Mesodermal cell (in vitro differentiated cells): ENCODE measurements around the gene MYO3B.
"Not testable (repeated sequence)": the region's sequence is repeated elsewhere in the genome, so short reads cannot be mapped to it uniquely, and the experiment has no call there.

ENCODE experiments used
- H3K27ac ChIP-seq: 2 replicates; pipeline ENCODE4 v1.7.0; 2013; ENCODE audit warnings: mild to moderate bottlenecking, low read depth, low read length, moderate library complexity; ENCODE audit not compliant: severe bottlenecking
- H3K36me3 ChIP-seq: 2 replicates; pipeline ENCODE4 v1.7.1; 2013; ENCODE audit warnings: mild to moderate bottlenecking, low read length, moderate library complexity; ENCODE audit not compliant: control insufficient read depth, insufficient read depth
- H3K4me1 ChIP-seq: one replicate; pipeline ENCODE4 v1.7.1; 2013; ENCODE audit warnings: mild to moderate bottlenecking, low read length; ENCODE audit not compliant: insufficient read depth, control insufficient read depth, poor library complexity, severe bottlenecking
- H3K4me3 ChIP-seq: 2 replicates; pipeline ENCODE4 v1.7.0; 2013; ENCODE audit warnings: low read length, control low read depth, mild to moderate bottlenecking; ENCODE audit not compliant: insufficient read depth, poor library complexity, severe bottlenecking; ENCODE audit errors: extremely low read depth
- H3K9me3 ChIP-seq: 2 replicates; pipeline ENCODE4 v1.7.1; 2013; ENCODE audit warnings: mild to moderate bottlenecking, low read length, moderate library complexity; ENCODE audit not compliant: control insufficient read depth
- WGBS, 2 experiments: methylation state at CpG; one replicate each; pipeline ENCODE4 v1.1.5; 2013; ENCODE audit warnings: missing lambda C conversion rate in 2 of 2; ENCODE audit not compliant: insufficient coverage in 2 of 2; 5-methylcytosine and 5-hydroxymethylcytosine counted together

Gene MYO3B

DNA sequence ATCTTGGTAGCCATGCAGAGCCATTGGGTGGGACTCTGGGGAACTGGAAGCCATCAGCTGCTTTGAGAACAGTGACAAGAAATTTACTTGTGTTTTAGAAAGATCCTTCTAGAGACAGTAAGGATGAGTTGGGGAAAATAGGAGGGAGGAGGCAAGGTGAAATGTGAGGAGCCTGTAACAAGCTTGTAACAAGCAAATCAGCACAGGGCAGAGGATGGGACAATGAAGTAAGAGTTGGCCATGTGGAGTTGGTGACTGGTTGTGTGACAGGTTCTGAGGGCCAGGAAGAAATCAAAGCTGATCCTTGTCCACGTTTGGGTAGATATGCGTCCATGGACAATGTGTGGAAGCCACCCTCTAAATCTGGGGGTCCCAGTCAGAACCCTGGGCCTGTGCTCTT, 84.4 kb downstream of the MYO3B start:
- H3K36me3 ChIP-seq: no peaks in the 10 kb centered on the region
- peaks cover 14% of the 10 kb centered on the region for H3K9me3 ChIP-seq
- no peaks in the 10 kb centered on the region for H3K4me1 ChIP-seq
- WGBS, 2 experiments: 100% methylated on average over 1 of the region's 2 CpGs; no CpG with 5 or more reads in 1 of the 2 experiments
- no peak overlapping the region for H3K4me3 ChIP-seq
- no peak overlapping the region for H3K27ac ChIP-seq

DNA sequence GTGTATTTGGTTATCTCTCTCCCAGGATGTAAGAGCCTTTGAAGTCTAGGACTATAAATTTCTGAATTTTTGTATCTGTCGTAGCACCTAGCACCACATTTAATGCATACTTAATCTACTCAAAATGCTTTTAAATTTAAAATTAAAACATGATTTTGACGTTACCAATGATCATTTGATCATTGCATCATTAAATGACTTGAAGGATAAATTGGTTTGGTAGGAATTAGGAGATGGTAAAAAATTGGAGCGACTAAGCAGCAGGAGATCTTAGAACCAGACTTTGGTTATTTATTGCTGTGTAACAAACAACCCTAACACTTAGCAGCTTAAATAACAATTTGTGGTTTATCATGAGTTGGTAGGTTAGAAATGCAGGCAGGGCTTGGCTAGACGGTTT, 84.9 kb downstream of the MYO3B start:
- Histone ChIP-seq H3K4me3 (no peak overlapping the region), H3K36me3 (no peaks in the 10 kb centered on the region), H3K9me3 (peaks cover 14% of the 10 kb centered on the region), H3K27ac (peak overlapping the region; percentile 34), H3K4me1 (no peaks in the 10 kb centered on the region)
- 71 to 100% methylated on average over 1 of the region's 4 CpGs for WGBS, 2 experiments

DNA sequence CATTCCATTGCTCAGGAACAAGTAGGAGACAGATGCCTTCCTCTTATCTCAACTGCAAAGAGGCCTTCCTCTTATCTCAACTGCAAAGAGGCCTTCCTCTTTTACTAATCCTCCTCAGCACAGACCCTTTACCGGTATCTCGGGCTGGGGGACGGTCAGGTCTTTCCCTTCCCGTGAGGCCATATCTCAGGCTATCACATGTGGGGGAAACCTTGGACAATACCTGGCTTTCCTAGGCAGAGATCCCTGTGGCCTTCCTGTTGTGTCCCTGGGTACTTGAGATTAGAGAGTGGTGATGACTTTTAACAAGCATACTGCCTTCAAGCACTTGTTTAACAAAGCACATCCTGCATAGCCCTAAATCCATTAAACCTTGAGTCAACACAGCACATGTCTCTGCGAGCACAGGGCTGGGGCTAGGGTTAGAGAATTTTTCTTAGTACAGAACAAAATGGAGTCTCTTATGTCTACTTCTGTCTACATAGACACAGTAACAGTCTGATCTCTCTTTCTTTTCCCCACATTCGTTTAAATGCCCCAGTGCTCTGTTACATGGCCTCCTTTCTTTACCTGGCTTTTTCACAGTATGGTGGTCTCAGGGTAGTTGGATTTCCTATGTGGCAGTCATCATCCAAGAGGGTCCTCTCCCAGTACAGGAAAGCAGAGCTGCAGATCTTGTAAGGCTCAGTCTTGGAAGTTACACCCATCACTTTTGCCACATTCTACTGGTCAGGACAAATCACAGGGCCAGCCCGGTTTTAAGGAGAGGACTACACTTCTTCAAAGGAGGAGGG, 86.0 kb downstream of the MYO3B start:
- H3K27ac ChIP-seq: peak overlapping the region; percentile 67
- H3K4me1 ChIP-seq: not testable (repeated sequence)

DNA sequence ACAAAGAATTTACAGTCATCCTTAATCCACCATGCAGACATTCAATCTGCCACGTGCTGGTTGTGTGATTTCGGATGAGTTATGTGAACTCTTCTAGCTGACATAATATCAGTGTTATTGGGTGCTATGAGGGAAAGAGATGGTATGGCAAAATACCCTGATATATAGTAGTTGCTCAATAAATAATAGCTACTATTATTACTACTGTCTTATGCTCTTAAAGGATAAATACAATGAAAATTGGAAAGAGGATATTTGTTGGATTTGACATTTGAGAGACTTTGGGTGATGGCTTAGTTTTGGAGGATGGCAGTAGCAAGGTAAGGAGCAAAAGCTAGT, 86.5 kb downstream of the MYO3B start:
- Histone ChIP-seq H3K9me3 (peaks cover 14% of the 10 kb centered on the region), H3K36me3 (no peaks in the 10 kb centered on the region), H3K27ac (peak overlapping the region; percentile 67), H3K4me1 (no peaks in the 10 kb centered on the region), H3K4me3 (no peak overlapping the region)
- no CpG with 5 or more reads among the region's 2 CpGs for WGBS, 2 experiments

More for the DNA sequence above, 86.0 kb downstream of the MYO3B start:
- H3K36me3 ChIP-seq, H3K4me3 ChIP-seq: not testable (repeated sequence)
- peaks cover 14% of the 10 kb centered on the region for H3K9me3 ChIP-seq
- WGBS, 2 experiments: 67 to 100% methylated on average over 1 to 3 of the region's 7 CpGs

DNA sequence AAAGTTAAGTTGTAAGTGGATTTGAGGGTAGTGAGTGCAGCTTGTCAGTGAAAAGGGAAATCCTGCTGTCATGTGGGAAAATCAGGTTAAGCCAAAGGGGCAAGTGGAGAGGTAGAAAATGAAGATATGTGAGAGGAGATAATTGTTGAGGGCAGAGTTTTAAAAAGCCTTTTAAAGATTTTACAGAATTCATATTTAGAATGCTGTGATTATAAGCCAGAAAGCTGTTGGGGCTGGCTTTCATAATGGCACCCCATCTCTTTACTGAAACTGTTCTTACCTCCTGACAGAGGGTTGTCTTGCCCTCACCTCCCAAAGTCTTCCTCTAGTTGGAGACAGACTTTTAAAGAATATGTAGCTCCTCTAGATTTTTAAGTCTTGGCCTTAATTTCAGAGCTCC, 86.9 kb downstream of the MYO3B start:
- no peak overlapping the region for H3K4me3 ChIP-seq

DNA sequence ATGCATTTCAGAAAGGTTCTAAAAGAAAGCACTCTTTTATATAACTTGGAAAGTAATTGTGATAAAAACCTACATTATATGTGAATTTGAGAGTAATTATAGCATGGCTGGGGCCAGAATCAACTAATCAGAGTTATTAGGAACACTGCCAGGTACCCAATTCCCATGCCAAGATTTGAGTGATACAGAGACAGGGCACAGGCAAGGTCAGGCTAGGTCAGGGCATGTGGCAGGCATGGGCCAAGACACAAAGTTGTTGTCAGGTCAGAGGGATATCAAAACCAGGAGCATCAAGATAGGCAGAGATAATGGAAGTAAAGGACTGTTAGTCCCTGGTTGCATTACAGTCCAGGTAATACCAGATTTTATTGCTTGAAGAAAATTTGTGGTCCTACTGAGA, 87.4 kb downstream of the MYO3B start:
- Histone ChIP-seq H3K9me3 (peaks cover 14% of the 10 kb centered on the region), H3K27ac (no peak overlapping the region), H3K36me3 (no peaks in the 10 kb centered on the region), H3K4me3 (no peak overlapping the region), H3K4me1 (no peaks in the 10 kb centered on the region)

More for the DNA sequence above, 86.9 kb downstream of the MYO3B start:
- Histone ChIP-seq H3K27ac (no peak overlapping the region), H3K36me3 (no peaks in the 10 kb centered on the region), H3K9me3 (peaks cover 14% of the 10 kb centered on the region), H3K4me1 (no peaks in the 10 kb centered on the region)

DNA sequence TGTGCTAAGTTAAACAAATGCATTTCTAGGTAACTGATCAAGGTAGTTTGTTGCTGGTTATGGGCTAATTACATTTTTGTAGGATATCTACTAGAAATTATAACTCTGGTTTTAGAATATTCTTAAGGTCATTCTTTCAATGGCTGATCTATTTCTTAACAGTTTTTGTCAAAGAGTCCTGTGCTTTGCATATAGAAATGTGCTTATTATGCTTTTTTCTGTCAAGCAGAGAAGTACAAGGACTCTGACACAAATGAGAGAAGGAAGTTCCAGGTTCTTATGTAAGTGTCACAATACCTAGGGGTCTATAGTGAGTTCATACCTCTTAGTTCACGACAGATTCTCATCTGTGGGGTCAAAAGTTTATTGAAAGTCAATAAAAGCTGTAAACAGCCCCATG, 88.4 kb downstream of the MYO3B start:
- Histone ChIP-seq H3K4me3 (no peak overlapping the region), H3K9me3 (peaks cover 14% of the 10 kb centered on the region), H3K4me1 (no peaks in the 10 kb centered on the region), H3K27ac (no peak overlapping the region), H3K36me3 (no peaks in the 10 kb centered on the region)
- WGBS, 2 experiments: 100% methylated on average over 1 of the region's 1 CpG; no CpG with 5 or more reads in 1 of the 2 experiments

DNA sequence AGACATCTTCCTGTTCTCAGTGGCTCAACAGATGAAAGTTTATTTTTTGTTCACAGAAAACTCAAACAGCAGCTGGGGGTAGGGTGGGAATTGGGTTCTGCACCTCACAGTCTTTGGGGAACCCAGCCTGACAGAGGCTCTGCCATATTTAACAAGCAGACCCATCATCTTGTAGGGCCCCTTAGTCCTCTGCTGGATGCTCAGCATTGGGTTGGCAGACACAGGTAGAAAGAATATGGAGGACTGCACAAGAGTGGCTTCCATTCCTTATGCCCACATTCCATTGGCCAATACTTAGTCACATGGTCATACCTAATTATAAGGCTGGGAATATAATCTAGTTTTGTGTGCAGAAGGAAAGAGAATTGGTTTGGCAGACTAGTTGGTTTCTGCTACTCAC, 89.1 kb downstream of the MYO3B start:
- Histone ChIP-seq H3K36me3 (no peaks in the 10 kb centered on the region), H3K4me1 (no peaks in the 10 kb centered on the region), H3K4me3 (no peak overlapping the region), H3K9me3 (peaks cover 14% of the 10 kb centered on the region), H3K27ac (no peak overlapping the region)

DNA sequence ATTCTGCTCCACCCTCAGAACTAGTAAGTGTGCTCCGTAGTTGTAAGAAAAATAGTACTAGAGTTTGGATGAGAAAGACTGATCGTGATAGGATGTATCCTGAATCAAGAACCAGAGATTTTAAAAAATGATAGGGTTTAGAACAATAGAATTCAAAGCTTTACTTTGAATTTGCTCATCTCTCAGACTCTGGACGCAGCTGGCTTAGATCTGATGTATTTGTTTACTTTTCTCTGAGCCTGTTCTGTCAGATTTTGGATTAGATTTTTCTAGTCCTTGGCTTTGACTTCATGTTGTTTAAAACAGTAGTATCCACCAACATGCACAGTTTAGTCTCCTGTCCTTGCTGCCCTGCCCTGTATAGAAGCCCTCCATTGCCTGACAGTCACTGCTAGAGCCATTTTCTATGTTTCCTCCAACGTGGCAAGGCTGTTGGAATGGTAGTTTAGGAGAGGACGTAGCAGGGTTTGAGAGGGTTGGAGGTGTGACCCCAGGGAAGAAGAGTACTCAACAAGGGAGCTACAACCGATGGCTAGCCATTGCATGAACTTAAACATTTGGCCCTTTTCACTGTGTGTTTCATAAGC, 92.4 kb downstream of the MYO3B start:
- H3K9me3 ChIP-seq: no peaks in the 10 kb centered on the region
- no peaks in the 10 kb centered on the region for H3K4me1 ChIP-seq
- H3K27ac ChIP-seq: no peak overlapping the region
- WGBS, 2 experiments: 69 to 96% methylated on average over 2 to 3 of the region's 6 CpGs
- no peak overlapping the region for H3K4me3 ChIP-seq
- H3K36me3 ChIP-seq: no peaks in the 10 kb centered on the region

DNA sequence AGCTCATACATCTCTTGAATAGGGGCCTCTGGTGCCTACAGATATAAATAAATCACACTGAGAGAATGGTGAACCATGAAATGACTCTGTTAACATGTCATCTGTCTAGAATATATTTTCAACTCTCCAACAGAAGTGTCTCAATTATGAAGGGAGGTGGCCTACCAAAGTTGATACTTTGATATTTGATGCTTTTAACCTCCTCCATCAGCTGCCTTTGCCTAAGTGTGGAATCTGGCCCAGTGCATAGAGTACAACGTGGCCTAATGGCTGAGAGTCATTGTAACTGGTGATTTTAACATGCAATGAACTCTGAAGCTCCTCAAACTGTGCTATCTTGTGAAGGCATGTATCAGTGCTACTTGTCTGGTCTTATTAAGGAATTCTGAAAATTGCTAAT, 93.4 kb downstream of the MYO3B start:
- no peaks in the 10 kb centered on the region for H3K9me3 ChIP-seq
- no peaks in the 10 kb centered on the region for H3K4me1 ChIP-seq
- WGBS, 2 experiments: 100% methylated on average over 1 of the region's 1 CpG; no CpG with 5 or more reads in 1 of the 2 experiments
- H3K27ac ChIP-seq: no peak overlapping the region
- H3K4me3 ChIP-seq: no peak overlapping the region
- no peaks in the 10 kb centered on the region for H3K36me3 ChIP-seq

DNA sequence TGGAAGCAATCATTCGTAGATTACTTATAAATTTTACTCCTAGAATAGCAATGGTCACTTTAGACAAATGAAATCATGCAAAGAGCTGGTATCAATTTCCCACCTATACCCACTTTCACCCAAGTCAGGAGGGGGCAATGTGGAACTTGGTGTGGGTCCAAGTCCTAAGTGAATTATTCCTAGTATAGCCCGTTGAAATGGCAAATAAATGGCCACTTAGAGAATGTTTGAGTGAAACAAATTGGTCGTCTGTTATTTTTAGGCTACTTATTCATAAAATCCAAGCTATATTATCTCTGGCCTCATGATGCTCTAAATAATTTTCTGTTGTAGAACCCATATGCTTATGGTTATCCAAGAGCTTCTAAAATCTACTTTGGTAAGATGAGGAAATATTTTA, 98.1 kb downstream of the MYO3B start:
- Histone ChIP-seq H3K9me3 (no peaks in the 10 kb centered on the region), H3K27ac (no peak overlapping the region), H3K36me3 (no peaks in the 10 kb centered on the region), H3K4me3 (no peak overlapping the region), H3K4me1 (no peaks in the 10 kb centered on the region)
- no CpG with 5 or more reads among the region's 3 CpGs for WGBS, 2 experiments
